Omental fat pad (tissue), 4 donors: Measurements from ENCODE around the gene EXOSC5. TPM values are rescaled to one million over a fixed set of nuclear protein-coding genes. Genes with fewer than 3 reads are reported as not detected.

Experiments
- ATAC-seq: fragments of 150-250 bp; one replicate; pipeline ENCODE4 v1.9.1; 2016; ENCODE audit warnings: mild to moderate bottlenecking, moderate library complexity; ENCODE audit not compliant: low FRiP score
- DNase-seq: peaks from one replicate; pipeline ENCODE4 v3.0.0-alpha.2; 2019; ENCODE audit warnings: low spot score
- total RNA-seq, 4 donors: library from RNA; depleted of rRNA; stranded (reverse); fragments of >200 nt; gene quantifications; one replicate each; pipeline ENCODE4 v1.1.0, GENCODE V29; 2016
- TF ChIP-seq, protein P1 (sequence below), 3 donors: fragments of 450-650 bp; IDR thresholded peaks; one replicate each; pipeline ENCODE4 v1.5.1; 2016 to 2017; ENCODE audit warnings: antibody characterized with exemption in 3 of 3, mild to moderate bottlenecking in 3 of 3, moderate library complexity in 2 of 3

EXOSC5 gene
- total RNA-seq, 4 donors from 2014 or later = 13.2 to 17.3 (median 15.7) TPM

DNA sequence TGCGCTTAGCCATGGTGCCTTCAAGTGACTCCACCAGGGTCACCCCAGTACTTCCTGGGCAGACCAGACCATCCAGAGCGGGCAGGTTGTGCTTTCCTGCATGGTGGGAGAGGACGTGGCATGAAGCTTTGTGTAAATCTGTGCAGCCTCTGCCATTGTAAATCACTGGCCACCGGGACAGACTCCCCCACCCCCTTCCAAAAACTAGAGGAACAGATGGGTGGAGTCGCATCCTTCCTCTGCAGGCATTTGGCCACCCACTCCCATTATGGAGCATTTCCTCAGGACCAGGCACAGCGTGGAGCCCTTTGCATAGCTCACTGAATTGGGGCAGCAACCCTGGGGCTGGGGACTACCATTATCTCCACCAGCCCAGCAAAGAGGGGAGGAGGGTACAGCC is 8.6 kb upstream of the EXOSC5 start:
- TF ChIP-seq, protein P1, sequence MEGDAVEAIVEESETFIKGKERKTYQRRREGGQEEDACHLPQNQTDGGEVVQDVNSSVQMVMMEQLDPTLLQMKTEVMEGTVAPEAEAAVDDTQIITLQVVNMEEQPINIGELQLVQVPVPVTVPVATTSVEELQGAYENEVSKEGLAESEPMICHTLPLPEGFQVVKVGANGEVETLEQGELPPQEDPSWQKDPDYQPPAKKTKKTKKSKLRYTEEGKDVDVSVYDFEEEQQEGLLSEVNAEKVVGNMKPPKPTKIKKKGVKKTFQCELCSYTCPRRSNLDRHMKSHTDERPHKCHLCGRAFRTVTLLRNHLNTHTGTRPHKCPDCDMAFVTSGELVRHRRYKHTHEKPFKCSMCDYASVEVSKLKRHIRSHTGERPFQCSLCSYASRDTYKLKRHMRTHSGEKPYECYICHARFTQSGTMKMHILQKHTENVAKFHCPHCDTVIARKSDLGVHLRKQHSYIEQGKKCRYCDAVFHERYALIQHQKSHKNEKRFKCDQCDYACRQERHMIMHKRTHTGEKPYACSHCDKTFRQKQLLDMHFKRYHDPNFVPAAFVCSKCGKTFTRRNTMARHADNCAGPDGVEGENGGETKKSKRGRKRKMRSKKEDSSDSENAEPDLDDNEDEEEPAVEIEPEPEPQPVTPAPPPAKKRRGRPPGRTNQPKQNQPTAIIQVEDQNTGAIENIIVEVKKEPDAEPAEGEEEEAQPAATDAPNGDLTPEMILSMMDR (IDR thresholded peaks at IDR 0.05) = no peak
- no peak for DNase-seq
- ATAC-seq = no peak

DNA sequence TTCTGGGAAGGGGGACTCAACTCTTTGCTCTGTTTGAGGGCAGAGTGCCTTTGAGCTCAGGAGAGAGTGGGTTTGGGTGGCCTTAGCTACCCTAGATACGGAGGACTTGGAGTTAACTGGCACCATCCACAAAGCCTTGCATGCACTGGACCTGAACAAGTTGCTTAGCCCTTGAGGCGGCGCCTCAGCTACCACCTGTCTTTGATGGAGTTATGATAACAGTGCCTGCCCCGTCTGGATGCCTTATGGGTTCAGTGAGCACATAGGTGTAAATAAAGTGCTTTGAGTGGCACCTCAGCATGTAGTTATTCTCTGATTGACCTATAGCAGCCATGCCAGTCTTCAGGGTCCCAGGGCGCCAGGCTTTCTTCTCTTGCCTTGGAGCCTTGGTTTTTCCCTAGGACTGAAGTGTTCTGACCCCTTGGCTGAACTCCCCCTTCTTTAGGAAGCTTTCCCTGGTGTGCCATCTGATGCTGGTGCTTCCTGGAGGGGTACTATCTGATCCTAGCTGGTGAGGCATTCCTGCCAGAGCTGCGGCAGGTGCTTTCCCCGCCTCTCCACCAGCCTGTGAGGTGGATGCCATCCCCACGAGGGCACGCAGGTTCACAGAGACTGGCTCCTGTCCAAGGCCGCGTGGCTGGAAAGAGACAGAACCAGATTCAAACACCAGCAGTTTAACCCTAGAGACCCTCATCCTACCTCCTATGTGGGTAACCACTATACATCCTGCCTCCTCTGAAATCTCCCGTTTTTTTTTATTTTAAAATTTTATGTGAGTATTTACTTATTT is 6.2 kb upstream of the EXOSC5 start:
- ATAC-seq (no peak), DNase-seq (no peak)
- TF ChIP-seq, protein P1 (IDR thresholded peaks at IDR 0.05) = no peak

DNA sequence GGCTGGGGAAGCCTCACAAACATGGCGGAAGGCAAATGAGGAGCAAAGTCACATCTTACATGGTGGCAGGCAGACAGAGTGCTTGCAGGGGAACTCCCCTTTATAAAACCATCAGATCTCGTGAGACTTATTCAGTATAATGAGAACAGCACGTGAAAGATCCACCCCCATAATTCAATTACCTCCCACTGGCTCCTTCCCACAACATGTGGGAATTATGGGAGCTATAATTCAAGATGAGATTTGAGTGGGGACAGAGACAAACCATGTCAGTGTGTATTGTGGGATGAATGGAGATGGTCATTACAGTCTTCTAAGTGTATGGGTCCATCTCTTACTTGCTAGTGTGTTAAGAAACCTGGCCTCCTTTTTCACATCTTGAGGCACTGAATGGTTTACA is 4.9 kb upstream of the EXOSC5 start:
- ATAC-seq = no peak
- TF ChIP-seq, protein P1 (IDR thresholded peaks at IDR 0.05) = no peak
- DNase-seq = no peak

DNA sequence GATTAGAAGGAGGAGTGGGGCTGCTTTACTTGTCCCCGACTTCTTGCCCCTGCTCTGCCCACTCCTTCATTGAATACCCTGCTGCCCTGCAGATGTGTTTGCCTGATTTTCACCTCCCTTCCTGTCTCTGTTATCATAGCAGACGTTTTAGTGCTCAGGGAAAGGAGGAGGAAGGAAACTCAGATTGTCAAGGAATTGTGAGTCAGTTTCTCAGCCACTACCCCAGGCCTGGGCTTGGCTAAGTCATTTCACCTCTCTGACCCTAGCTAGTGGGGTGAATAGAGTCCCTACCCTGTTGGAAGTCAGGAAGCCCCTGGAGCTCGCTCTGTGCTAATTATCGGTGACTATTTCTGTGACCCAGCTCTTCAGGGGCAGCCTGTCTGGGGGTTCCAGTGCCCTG is 4.3 kb upstream of the EXOSC5 start:
- ATAC-seq (no peak), DNase-seq (no peak)
- TF ChIP-seq, protein P1 (IDR thresholded peaks at IDR 0.05) = no peak

DNA sequence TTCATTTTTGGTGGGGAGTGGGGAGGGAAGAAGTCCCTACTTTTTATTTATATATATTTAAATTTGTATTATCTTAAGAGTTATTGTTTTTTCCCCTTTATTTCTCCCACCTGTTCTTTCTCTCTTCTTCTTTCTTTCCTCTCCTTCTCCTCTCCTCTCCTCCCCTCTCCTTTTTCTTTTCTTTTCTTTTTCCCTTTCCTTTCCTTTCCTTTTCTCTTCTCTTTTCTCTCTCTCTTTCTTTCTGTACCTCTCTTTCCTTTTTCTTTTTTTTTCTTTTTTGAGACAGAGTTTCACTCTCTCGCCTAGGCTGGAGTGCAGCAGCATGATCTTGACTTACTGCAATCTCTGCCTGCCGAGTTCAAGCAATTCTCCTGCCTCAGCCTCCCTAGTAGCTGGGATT is 2.4 kb upstream of the EXOSC5 start:
- DNase-seq = no peak
- TF ChIP-seq, protein P1 (IDR thresholded peaks at IDR 0.05) = no peak
- ATAC-seq = no peak

DNA sequence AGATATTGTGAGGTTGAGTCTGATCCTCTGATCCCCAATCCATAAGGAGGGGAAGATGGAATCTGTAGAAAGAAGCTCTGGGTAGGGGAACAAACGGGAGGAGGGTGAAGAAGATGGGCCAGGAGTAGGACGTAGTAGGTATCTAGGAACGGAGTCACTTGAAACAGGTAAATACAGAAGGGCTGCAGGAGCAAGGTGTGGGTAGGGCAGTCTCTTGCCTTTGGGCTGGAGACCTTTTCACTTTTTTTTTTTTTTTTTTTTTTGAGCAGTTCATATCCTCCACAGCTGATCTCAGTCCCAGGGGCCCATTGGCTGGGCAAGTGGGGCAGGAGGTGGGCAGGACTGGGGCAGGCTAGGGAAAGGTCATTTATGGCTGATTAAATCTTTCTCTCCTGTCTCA is 1.9 kb upstream of the EXOSC5 start:
- ATAC-seq = no peak
- TF ChIP-seq, protein P1 (IDR thresholded peaks at IDR 0.05) = no peak
- DNase-seq = no peak

DNA sequence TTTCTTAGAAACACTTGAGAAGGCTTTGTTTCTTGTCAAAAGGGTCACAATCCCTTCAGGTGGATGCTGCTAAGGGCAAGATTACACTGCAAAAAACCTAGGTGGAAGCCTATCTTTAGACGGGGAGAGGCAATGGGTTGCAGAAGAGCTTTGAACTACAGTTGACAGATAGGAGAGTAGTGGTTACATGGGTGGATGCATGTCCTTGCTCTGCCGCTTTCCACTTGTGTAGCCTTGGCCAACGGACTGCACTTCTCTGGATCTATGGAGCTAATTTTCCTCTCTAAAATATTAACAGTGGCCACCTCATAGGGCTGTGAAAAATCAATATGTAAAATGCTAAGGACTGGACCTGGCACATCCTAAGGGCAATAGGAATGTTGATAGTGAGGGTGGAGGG is 1.4 kb upstream of the EXOSC5 start:
- TF ChIP-seq, protein P1 (IDR thresholded peaks at IDR 0.05) = no peak

More for the DNA sequence above, 1.4 kb upstream of the EXOSC5 start:
- ATAC-seq (no peak), DNase-seq (no peak)
